HG03175 (cell line): ENCODE measurements around the gene REEP6.

Experiments
- ATAC-seq: cut with Tn5 transposase; IDR thresholded peaks from one replicate; pipeline ENCODE4 v1.9.1; 2021; ENCODE audit warnings: mild to moderate bottlenecking, moderate library complexity; ENCODE audit not compliant: unreplicated experiment

The REEP6 gene

GRCh38 chr19:1456121-1456900 lies 34.7 kb upstream of the REEP6 start:
- ATAC-seq, result no peak

- ATAC-seq, result no peak
These were observed 33.8 kb upstream of the REEP6 start for GRCh38 chr19:1457031-1457739.

GRCh38 chr19:1457892-1458291 lies 33.1 kb upstream of the REEP6 start:
- no peak for ATAC-seq

GRCh38 chr19:1459479-1459878 lies 31.5 kb upstream of the REEP6 start:
- ATAC-seq, result no peak

GRCh38 chr19:1460033-1460995 lies 30.7 kb upstream of the REEP6 start:
- ATAC-seq, result no peak

GRCh38 chr19:1461862-1462261 lies 29.1 kb upstream of the REEP6 start:
- ATAC-seq, result no peak

- no peak for ATAC-seq
These were observed 25.6 kb upstream of the REEP6 start for GRCh38 chr19:1465191-1466016.

GRCh38 chr19:1466018-1466460 lies 24.9 kb upstream of the REEP6 start:
- ATAC-seq, result no peak

GRCh38 chr19:1466461-1467214 lies 24.3 kb upstream of the REEP6 start:
- ATAC-seq, result no peak

- ATAC-seq, result no peak
These were observed 23.8 kb upstream of the REEP6 start for GRCh38 chr19:1467215-1467489.

GRCh38 chr19:1467490-1468273 lies 23.3 kb upstream of the REEP6 start:
- ATAC-seq, result no peak

GRCh38 chr19:1468274-1468820 lies 22.6 kb upstream of the REEP6 start:
- ATAC-seq, result no peak

- no peak for ATAC-seq
These were observed 22.1 kb upstream of the REEP6 start for GRCh38 chr19:1468821-1469254.

GRCh38 chr19:1469255-1470054 lies 21.5 kb upstream of the REEP6 start:
- no peak for ATAC-seq

GRCh38 chr19:1470055-1470304 lies 21.0 kb upstream of the REEP6 start:
- ATAC-seq, result no peak

GRCh38 chr19:1470305-1471009 lies 20.5 kb upstream of the REEP6 start:
- ATAC-seq, result no peak

GRCh38 chr19:1471010-1471514 lies 19.9 kb upstream of the REEP6 start:
- no peak for ATAC-seq
